Stimulated activated naive CD4-positive, alpha-beta T cell (primary cell): ENCODE results near the gene OSBPL5.

Source experiments
- DNase-seq, 6 experiments: peaks; one replicate each; lab custom pipeline; 2025; lab: John Stamatoyannopoulos, UW

OSBPL5 gene

DNA sequence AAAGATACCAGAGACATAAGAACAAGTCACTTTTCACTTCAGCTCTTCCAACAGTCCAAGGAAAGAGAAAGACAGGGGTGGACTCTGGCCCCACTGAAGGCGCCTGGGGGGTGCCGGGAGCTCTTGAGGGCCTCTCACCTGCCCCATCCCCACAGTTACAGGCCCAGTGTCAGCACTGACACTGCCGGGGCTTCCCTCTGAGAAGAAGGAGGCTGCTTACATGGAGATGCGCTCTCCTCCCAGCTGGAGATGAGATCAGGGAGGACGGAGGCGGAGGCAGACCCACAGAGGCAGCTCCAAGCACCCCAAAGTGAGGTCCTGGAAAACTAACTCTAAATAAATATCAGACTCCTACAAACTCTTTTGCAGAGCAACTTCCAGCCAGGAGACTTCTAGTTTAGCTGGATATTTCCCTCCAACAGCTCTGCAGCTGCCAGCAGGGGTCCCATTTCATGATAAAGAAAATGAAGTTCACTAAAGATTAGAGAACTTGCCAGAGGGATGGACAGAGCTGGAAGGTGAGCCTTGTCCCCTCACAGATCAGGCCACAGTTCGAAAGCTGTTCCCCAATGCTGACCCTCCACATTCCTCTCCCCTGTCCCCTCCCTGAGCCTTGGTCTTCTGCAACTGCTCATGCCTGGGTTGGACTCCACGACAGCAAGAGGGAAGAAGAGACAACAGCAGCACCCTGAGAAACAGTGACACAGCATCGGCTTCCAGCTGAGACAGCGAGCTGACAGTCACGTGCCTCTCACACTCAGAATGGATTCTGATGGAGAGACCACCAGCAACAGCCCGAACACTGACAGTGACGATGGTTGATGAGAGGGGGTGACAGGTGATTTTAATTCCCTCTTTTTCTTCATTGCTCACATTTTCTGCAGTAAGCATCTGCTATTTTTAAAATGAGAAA lies 113.7 kb downstream of the OSBPL5 start:
- no peak for DNase-seq

DNA sequence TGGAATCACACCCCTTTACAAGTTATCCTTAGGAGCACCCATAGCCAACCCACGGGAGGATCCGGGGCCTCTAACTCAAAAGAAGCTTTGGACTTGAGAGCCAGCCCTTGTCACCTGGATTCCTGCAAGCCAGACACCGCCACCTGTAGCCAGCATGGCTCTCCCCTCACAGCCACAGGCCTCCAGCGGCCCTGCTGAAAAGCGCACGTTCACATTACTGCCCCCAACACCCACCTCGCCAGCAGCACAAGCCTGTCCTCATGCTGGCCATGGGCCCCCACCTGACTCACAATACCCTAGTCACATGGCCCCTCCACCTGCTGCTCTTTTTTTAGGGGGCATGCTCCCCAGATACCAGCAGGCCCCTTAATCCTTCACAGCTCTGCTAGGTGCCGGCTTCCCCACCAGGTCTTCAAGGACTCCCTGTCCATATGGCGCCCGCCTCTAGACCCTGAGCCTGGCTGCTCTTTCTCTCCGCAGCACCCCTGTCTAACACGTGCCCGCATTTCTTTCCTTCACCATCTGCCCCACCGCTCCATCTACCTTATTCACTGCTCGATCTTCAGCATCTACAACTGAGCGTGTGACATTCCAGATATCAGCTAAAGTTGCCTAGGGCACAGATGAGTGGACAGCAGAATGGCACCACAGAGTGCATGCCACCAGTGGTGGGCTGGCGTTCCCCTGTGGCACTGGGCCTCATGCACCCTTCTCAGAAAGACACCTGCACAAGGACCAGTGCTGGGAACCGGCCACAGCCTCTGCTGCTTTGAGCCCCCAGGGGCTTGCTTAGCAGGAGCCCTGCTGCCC lies 114.5 kb downstream of the OSBPL5 start:
- DNase-seq: no peak

- no peak for DNase-seq
These were observed 115.5 kb downstream of the OSBPL5 start for GRCh38 chr11:3049430-3050243.

DNA sequence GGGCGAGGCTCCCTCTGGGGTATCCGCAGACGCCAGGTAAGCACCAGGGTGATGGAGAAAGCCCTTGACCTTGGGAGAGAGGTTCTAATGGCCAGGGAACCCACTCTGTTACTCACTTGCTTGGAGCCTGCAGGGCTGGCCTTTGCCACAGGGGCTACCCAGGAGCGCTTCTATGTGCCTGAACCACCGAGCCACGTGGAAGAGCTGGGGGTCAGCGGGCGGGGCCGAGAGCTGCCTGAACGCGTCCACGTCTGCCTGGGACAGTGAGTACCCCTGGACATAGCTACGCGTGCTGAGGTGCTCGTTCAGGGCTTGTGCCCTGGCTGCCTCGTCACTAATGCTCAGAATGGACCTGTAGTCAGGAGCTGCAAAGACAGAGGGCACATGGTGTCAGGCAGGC lies 117.5 kb downstream of the OSBPL5 start:
- no peak for DNase-seq

- DNase-seq: no peak
These were observed 118.5 kb downstream of the OSBPL5 start for GRCh38 chr11:3046641-3047040.

- no peak for DNase-seq
These were observed 118.9 kb downstream of the OSBPL5 start for GRCh38 chr11:3046190-3046589.

DNA sequence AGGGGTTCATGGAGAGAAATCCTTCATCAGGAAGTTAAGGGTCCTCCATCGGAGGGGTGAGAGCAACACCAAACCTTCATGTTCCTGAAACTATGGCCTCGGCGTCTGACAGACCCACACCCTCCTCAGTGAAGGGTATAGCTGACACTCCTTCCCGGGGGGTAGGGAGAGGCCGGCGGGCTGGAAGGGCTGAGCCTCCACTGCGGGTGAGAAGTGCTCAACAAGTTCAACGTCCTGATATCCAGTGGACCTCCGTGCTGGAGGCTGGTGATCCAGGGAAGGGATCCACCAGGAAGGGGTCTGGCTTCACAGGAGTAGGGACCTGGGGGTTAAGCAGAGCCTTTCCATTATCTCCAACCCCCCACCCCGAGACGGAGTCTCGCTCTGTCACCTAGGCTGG lies 120.2 kb downstream of the OSBPL5 start:
- DNase-seq: no peak

GRCh38 chr11:3044004-3044403 lies 121.1 kb downstream of the OSBPL5 start:
- DNase-seq: no peak

- no peak for DNase-seq
These were observed 121.7 kb downstream of the OSBPL5 start for GRCh38 chr11:3043315-3043871.

DNA sequence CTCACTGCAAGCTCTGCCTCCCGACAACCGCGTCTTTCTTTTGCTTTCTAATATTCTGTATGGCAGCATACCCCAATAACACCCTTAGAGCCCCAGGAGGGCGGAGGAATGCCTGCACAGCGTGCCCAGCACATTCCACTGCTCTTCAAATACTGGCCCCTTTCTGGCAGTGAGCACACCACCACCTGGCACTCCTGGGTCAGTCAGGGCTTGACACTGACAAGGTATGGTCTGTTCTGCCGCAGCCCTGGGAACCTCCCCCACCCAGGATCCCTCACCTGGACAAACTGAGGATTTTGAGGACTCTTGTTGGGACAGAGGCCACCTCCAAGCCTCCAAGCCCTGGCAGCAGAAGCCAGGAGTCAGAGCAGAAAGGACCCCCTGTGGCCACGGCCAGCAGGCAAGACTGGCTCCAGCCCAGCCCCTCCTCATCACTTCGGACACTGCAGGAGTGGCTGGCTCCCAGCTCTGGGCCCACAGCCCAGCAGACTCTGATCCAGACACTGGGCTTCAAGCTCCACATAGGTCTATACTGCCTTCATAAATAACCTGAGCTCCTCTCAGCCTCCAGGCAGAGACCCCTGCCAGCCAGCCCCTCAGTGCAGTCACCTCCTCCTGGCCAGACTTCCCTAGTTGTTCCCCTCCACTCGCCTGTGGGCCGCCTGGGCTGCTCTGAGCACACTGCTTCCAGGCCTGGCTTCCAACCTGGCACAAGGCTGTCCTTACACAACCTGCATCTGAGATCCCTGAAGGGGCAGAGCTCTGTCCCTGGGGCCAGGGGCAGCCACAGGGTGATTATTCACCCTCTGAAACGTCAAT lies 122.4 kb downstream of the OSBPL5 start:
- DNase-seq: no peak

GRCh38 chr11:3041699-3042441 lies 123.2 kb downstream of the OSBPL5 start:
- DNase-seq: no peak

DNA sequence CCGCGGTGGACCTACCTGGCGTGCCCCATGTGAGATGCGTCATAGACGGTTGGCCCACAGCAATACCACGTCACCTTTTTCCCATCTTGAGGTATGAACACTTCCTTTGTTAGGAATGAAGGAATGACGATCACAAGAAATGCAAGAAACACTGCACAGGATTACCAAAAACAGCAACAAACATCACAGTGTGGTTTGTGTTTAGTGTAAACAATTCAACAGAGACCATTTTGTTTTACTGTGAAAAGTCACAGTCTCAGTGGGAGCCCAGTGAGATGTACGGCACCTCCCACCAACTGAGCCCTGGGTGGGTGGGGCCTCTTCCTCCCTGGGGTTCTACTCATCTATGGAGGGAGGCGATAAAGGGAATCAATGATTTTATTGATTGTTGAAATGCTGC lies 124.2 kb downstream of the OSBPL5 start:
- no peak for DNase-seq

DNA sequence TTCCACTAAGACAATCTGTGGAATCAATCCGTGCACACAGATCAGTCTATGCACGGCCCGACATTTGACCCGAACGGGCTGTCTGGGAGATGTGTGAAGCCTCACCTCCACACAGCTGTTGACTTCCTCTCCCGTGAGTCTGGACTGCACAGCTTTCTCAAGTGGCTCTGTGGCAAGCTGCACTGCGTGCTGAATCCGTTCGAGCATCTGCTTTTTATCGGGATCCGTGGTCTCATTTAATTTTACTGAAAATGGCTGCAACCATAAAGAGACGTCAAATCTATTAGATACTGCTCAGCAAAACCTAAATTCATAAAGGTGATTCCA lies 127.2 kb downstream of the OSBPL5 start:
- DNase-seq: no peak
